DMS 273 (cell line): ENCODE measurements around the gene KRT8.
"Not testable (repeated sequence)": the region's sequence is repeated elsewhere in the genome, so short reads cannot be mapped to it uniquely, and the experiment has no call there.

Source experiments
- DNase-seq: peaks from one replicate; lab custom pipeline; 2025; ENCODE audit not compliant: unreplicated experiment; lab: John Stamatoyannopoulos, UW

Gene KRT8

GRCh38 chr12:52901715-52902541, 2.9 kb downstream of the KRT8 start:
- no peak for DNase-seq

GRCh38 chr12:52900896-52901714, 3.8 kb downstream of the KRT8 start:
- no peak for DNase-seq

GRCh38 chr12:52900166-52900895, 4.5 kb downstream of the KRT8 start:
- DNase-seq, result no peak

- DNase-seq, result no peak
These were observed 5.4 kb downstream of the KRT8 start for GRCh38 chr12:52899338-52900035.

- DNase-seq, result no peak
These were observed 8.4 kb downstream of the KRT8 start for GRCh38 chr12:52896190-52897100.

- no peak for DNase-seq
These were observed 9.1 kb downstream of the KRT8 start for GRCh38 chr12:52895726-52896189.

- no peak for DNase-seq
These were observed 11.9 kb downstream of the KRT8 start for GRCh38 chr12:52892974-52893373.

GRCh38 chr12:52892207-52892852, 12.5 kb downstream of the KRT8 start:
- no peak for DNase-seq

- no peak for DNase-seq
These were observed 13.8 kb downstream of the KRT8 start for GRCh38 chr12:52891044-52891443.

- no peak for DNase-seq
These were observed 14.5 kb downstream of the KRT8 start for GRCh38 chr12:52890417-52890816.

- DNase-seq, result peak; percentile 77
These were observed 20.2 kb downstream of the KRT8 start for GRCh38 chr12:52884526-52885293.

GRCh38 chr12:52880499-52880898, 24.4 kb downstream of the KRT8 start:
- DNase-seq, result not testable (repeated sequence)

GRCh38 chr12:52879394-52880351, 25.2 kb downstream of the KRT8 start:
- DNase-seq, result peak; percentile 93

GRCh38 chr12:52878507-52879393, 26.1 kb downstream of the KRT8 start:
- peak; percentile 91 for DNase-seq

- peak; percentile 38 for DNase-seq
These were observed 27.6 kb downstream of the KRT8 start for GRCh38 chr12:52877242-52877641.

GRCh38 chr12:52876372-52876771, 28.5 kb downstream of the KRT8 start:
- DNase-seq, result peak; percentile 83
